Endothelial cell of umbilical vein (primary cell): ENCODE measurements around the gene ZNF667. TPM values are rescaled to one million over a fixed set of nuclear protein-coding genes. Genes with fewer than 3 reads are reported as not detected.
A peak's percentile ranks its signal among the peaks of the same experiment; 100 is the strongest.

Source experiments
- BruUV-seq: library from RNA; stranded (reverse); fragments of 400-500 nt; replicated peaks from 2 replicates; lab custom pipeline; 2021; lab: Mats Ljungman, UMichigan
- CTCF ChIA-PET: fragments of 300-600, 350-600 bp; sonication (Branson Sonifier 250); formaldehyde crosslinking; loops from one replicate; lab custom pipeline; 2021; ENCODE audit warnings: antibody characterized with exemption, inconsistent platforms; lab: Charles Lee
- POLR2A ChIA-PET: fragments of 300-600, 350-600 bp; sonication (Branson Sonifier 250); formaldehyde crosslinking; loops from one replicate; lab custom pipeline; 2021; ENCODE audit warnings: antibody characterized with exemption, inconsistent platforms; lab: Charles Lee
- DNase-seq: peaks from one replicate; pipeline ENCODE4 v3.0.0-alpha.2; 2011; ENCODE audit warnings: low read depth, low spot score
- FAIRE-seq: peaks from 2 replicates; lab custom pipeline; 2011; peaks lifted over from hg19 to GRCh38; lab: Jason Lieb, UNC
- H2AFZ ChIP-seq: 2 replicates; pipeline ENCODE4 v1.6.0; 2012; ENCODE audit warnings: low read depth, low read length, control low read depth, inconsistent platforms
- H3K27ac ChIP-seq: 2 replicates; pipeline ENCODE4 v1.5.1; 2011; ENCODE audit warnings: low read depth, mild to moderate bottlenecking, control low read depth, low read length, moderate library complexity; ENCODE audit not compliant: insufficient read depth
- H3K27me3 ChIP-seq, 2 experiments: 2 replicates each; pipeline versions ENCODE4 v1.6.0 to v1.6.1; 2011; ENCODE audit warnings: low read length in 2 of 2, mixed read lengths in 1 of 2; ENCODE audit not compliant: control insufficient read depth in 2 of 2, insufficient read depth in 2 of 2
- H3K36me3 ChIP-seq, 2 experiments: 2 replicates in 1 of 2; 3 replicates in 1 of 2; pipeline ENCODE4 v1.5.1; 2011; ENCODE audit warnings: low read length in 2 of 2, mild to moderate bottlenecking in 1 of 2, moderate library complexity in 1 of 2; ENCODE audit not compliant: control insufficient read depth in 2 of 2, insufficient read depth in 2 of 2; ENCODE audit errors: extremely low read depth in 1 of 2
- H3K4me1 ChIP-seq: 3 replicates; pipeline ENCODE4 v1.5.1; 2011; ENCODE audit warnings: mild to moderate bottlenecking, low read length; ENCODE audit not compliant: control insufficient read depth, insufficient read depth; ENCODE audit errors: extremely low read depth
- H3K4me2 ChIP-seq: 2 replicates; pipeline ENCODE4 v1.6.1; 2011; ENCODE audit warnings: low read length, control low read depth, mixed read lengths; ENCODE audit not compliant: insufficient read depth
- H3K4me3 ChIP-seq, 3 experiments: fragments of 200-600 bp in 1 of 3; sonication (generic), shearing (Covaris generic) in 1 of 3; replicated peaks in 1 of 3; 2 replicates each; pipeline ENCODE4 v1.5.1; 2011 to 2016; ENCODE audit warnings: control low read depth in 3 of 3, low read length in 3 of 3, mild to moderate bottlenecking in 2 of 3, inconsistent platforms in 1 of 3, low read depth in 1 of 3, moderate library complexity in 1 of 3; ENCODE audit not compliant: insufficient read depth in 1 of 3
- H3K79me2 ChIP-seq: 2 replicates; pipeline ENCODE4 v1.6.0; 2012; ENCODE audit warnings: low read length, inconsistent platforms; ENCODE audit not compliant: control insufficient read depth, insufficient read depth
- H3K9ac ChIP-seq: replicated peaks from 2 replicates; pipeline ENCODE3; 2011; ENCODE audit warnings: low read length, control low read depth; ENCODE audit not compliant: insufficient read depth; ENCODE audit errors: extremely low read depth
- H3K9me1 ChIP-seq: replicated peaks from 3 replicates; pipeline ENCODE4 v1.6.0; 2011; ENCODE audit warnings: mild to moderate bottlenecking, low read length; ENCODE audit not compliant: control insufficient read depth, insufficient read depth; ENCODE audit errors: extremely low read depth
- H3K9me3 ChIP-seq: replicated peaks from 2 replicates; pipeline ENCODE4 v1.5.1; 2012; ENCODE audit warnings: low read length, inconsistent platforms; ENCODE audit not compliant: control insufficient read depth, insufficient read depth
- H4K20me1 ChIP-seq: replicated peaks from 2 replicates; pipeline ENCODE3; 2011; ENCODE audit warnings: mild to moderate bottlenecking, low read length; ENCODE audit not compliant: control insufficient read depth, insufficient read depth; ENCODE audit errors: extremely low read depth
- JUN ChIP-seq: IDR thresholded peaks from 2 replicates; pipeline ENCODE4 v1.6.1; 2011; ENCODE audit warnings: borderline replicate concordance, low read depth; ENCODE audit not compliant: insufficient read length, insufficient read depth
- POLR2A ChIP-seq: IDR thresholded peaks from 2 replicates; pipeline ENCODE4 v1.6.1; 2012; ENCODE audit warnings: low read depth, mild to moderate bottlenecking, control low read depth, low read length
- POLR2AphosphoS5 ChIP-seq: IDR thresholded peaks from 2 replicates; pipeline ENCODE4 v1.6.1; 2012; ENCODE audit warnings: low read depth, mild to moderate bottlenecking, control low read depth, low read length, moderate library complexity; ENCODE audit not compliant: insufficient read depth
- dilution Hi-C: fragments of 300-500 bp; cut with MboI; formaldehyde crosslinking; loops from one replicate; pipeline ENCODE4 v1.15.0; 2019; ENCODE audit warnings: low sequenced_read_pairs; ENCODE audit not compliant: extremely low pct_ligation_motif_present
- intact Hi-C: fragments of 100-400 bp; cut with micrococcal nuclease; formaldehyde crosslinking; loops from one replicate; pipeline ENCODE4 v1.10.0; 2022
- polyA plus RNA-seq, 4 experiments: library from polyadenylated mRNA; depleted of rRNA in 3 of 4; stranded (reverse) in 3 of 4; unstranded in 1 of 4; fragments of >200 nt; gene quantifications; 2 replicates each; pipeline versions ENCODE4 v1.2.1 to v1.2.3, GENCODE V29; 2011 to 2012; ENCODE audit warnings: missing spikeins in 1 of 4
- total RNA-seq: library from RNA; stranded (reverse); gene quantifications from 2 replicates; pipeline ENCODE4 v1.2.3, GENCODE V29; 2021

ZNF667 gene
- total and polyA plus RNA-seq, 2 donors (not counting 3 experiments of a cell fraction or from before 2014, with no cell fraction given) = 0.35 to 1.3 TPM

GRCh38 chr19:56404705-56405056, 72.5 kb downstream of the ZNF667 start:
- no peak overlapping the region for H3K9ac ChIP-seq
- ChIA-PET POLR2A (no interaction called here), CTCF (no interaction called here)
- peaks cover 8% of the 10 kb centered on the region for H3K4me1 ChIP-seq
- no peaks in the 10 kb centered on the region for H3K9me1 ChIP-seq
- DNase-seq = no peak
- no peak for FAIRE-seq
- H2AFZ ChIP-seq = peak overlapping the region; percentile 72
- H3K27me3 ChIP-seq = no peaks in the 10 kb centered on the region
- peak overlapping the region in 2 of 3 experiments; percentile 53 to 81 for H3K4me3 ChIP-seq
- no peak for TF ChIP-seq POLR2AphosphoS5
- H3K79me2 ChIP-seq = no peaks in the 10 kb centered on the region
- no peaks in the 10 kb centered on the region for H3K9me3 ChIP-seq
- BruUV-seq = TSS peak; percentile 32
- H3K36me3 ChIP-seq = peaks cover 0 to 13% of the 10 kb centered on the region in 2 experiments
- intact Hi-C loops = loop anchor here (1.0 to 10.0 kb wide), 4 partner anchors 11 to 160 kb away; partner anchors contain the start of genes ZNF470, ZNF471 and ZNF582
- no peaks in the 10 kb centered on the region for H4K20me1 ChIP-seq
- H3K27ac ChIP-seq = no peak overlapping the region
- peak overlapping the region; percentile 32 for H3K4me2 ChIP-seq
- dilution Hi-C loops = no loop called here

GRCh38 chr19:56403764-56404704, 73.1 kb downstream of the ZNF667 start, which contains the start of gene ZNF583:
ZNF583 (plus strand) TSS chr19:56404332; CDS start chr19:56407115, 2,783 bp downstream.
- ChIA-PET POLR2A (no interaction called here), CTCF (interaction anchor here (0.6 to 1.4 kb wide), 6 partner anchors 9 to 338 kb away, joined by 3 to 5 read pairs (median 4); partner anchors contain the start of gene ZNF71)
- peak; percentile 32 for TF ChIP-seq POLR2A
- no peak for TF ChIP-seq JUN
- TF ChIP-seq POLR2AphosphoS5 = peak; percentile 68
- no TSS peak for BruUV-seq
- peak; percentile 93 for FAIRE-seq
- Histone ChIP-seq H3K36me3 (peaks cover 0 to 8% of the 10 kb centered on the region in 2 experiments), H3K9ac (peak within 1 kb of the TSS; percentile 71), H3K27ac (peak within 1 kb of the TSS; percentile 57), H3K4me1 (peaks cover 8% of the 10 kb centered on the region), H2AFZ (peak within 1 kb of the TSS; percentile 72), H3K4me2 (peak within 1 kb of the TSS; percentile 73), H3K9me1 (no peaks in the 10 kb centered on the region), H3K4me3 (peak within 1 kb of the TSS; percentile 42 to 81 (median 53)), H4K20me1 (no peaks in the 10 kb centered on the region), H3K79me2 (no peaks in the 10 kb centered on the region), H3K9me3 (peaks cover 2% of the 10 kb centered on the region), H3K27me3 (no peaks in the 10 kb centered on the region)
- peak; percentile 98 for DNase-seq
- intact Hi-C loops (loop anchor here (1.0 to 10.0 kb wide), 4 partner anchors 11 to 161 kb away; partner anchors contain the start of genes ZNF470, ZNF471 and ZNF582), dilution Hi-C loops (no loop called here)
